Posterior cingulate gyrus (tissue), 11 donors: ENCODE data around the gene MAP9.
"Not testable (repeated sequence)": the region's sequence is repeated elsewhere in the genome, so short reads cannot be mapped to it uniquely, and the experiment has no call there.

Experiments used
- DNase-seq, 10 donors: peaks; one replicate each; pipeline versions ENCODE4 v3.0.0 to v3.0.0-alpha.2; 2020 to 2021; ENCODE audit warnings: mixed read lengths in 3 of 10
- intact Hi-C: fragments of 100-400 bp; cut with DNase I; formaldehyde crosslinking; loops from one replicate; pipeline ENCODE4 v1.15.1; 2023

Gene MAP9

GRCh38 chr4:155376387-155377268, at the start of gene MAP9:
MAP9 (minus strand) TSS chr4:155376965; CDS start chr4:155375850, 1,115 bp downstream.
- DNase-seq: peak; percentile 81 to 99 (median 92)
- intact Hi-C loops: no loop called here

DNA sequence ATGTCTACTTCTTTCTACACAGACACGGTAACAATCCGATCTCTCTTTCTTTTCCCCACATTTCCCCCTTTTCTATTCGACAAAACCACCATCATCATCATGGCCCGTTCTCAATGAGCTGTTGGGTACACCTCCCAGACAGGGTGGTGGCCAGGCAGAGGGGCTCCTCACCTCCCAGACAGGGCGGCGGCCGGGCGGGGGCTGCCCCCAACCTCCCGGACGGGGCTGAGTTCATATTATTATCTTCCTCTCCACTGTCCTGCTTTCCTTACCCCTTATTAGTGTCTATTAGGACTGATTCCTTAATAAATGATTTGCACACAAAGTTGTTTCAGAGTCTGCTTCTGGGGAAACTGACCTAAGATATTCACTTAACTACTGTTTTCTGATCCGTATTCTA, 48.0 kb upstream of the MAP9 start:
- intact Hi-C loops, DNase-seq: not testable (repeated sequence)

DNA sequence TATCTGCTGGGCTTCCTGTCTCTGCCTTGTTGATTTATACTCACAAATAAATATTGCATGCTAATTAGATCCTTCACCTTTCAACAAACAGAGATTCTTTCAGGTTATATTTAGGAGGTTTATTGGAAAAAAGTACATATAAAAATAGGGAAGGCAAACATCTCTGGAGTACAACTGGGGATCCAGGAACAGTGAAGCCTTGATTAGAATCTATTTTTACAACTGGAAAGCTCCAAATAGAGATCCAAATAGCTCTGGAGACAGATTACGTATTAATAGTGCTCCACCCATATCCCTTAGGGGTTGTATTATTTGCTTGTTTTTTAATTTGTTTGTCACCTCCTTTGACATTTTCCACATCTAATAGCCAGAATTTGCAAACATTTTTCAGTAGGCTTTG, 46.9 kb upstream of the MAP9 start:
- DNase-seq: no peak
- intact Hi-C loops: no loop called here

GRCh38 chr4:155419266-155419665, 42.5 kb upstream of the MAP9 start:
- intact Hi-C loops: loop anchor here (2.0 kb wide), 1 partner anchor 34 kb away; no protein-coding TSS in a partner anchor
- no peak for DNase-seq

DNA sequence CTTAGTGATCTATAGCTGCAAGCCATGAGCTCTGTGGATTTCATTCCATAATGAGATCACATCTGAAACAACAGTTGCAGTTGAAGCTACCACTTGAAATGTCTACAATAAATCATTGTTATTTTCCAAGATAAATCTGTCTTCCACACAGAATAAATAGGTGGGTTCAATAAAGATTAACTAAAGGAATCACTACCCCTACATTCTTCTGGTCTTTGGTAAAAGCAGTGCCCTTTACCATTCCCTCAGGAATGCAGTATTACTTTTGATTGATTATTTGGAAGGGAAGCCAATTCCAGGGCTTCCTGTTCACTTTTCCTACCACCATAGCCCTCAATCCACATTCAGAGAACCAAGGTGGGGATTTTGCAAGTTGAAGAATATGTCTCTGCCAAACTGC, 38.9 kb upstream of the MAP9 start:
- DNase-seq: no peak
- intact Hi-C loops: no loop called here

DNA sequence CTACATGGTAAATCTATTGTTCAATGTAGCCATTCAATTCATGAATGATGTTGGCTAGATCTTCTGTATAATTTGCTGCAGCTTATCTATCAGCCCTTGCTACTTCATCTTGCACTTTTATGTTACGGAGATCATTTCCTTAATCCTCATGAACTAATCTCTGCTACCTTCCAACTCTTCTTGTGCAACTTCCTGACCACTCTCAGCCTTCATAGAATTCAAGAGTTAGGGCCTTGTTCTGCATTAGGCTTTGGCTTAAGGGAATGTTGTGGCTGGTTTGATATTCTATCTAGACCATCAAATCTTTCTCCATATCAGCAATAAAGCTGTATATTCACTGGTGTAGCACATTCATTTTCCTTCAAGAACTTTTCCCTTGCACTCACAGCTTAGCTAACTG, 36.7 kb upstream of the MAP9 start:
- intact Hi-C loops: no loop called here
- no peak for DNase-seq

DNA sequence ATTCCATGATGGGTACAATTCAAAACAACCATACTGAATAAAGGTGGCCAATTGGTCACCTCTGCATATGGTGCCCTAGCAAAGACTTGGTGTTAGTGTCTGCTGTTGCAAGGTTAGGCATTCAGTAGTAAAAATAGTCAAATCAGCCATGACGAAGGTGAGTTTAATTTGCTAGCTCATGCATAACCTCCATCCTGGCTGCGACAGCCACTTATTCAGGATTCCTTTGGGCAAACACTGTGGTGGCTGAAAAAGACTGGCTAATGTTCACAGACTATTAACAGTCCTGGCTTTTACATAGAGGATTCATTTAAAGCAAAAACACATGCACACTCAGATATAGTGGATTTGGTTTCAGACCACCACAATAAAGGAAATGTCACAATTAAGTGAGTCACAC, 34.8 kb upstream of the MAP9 start:
- intact Hi-C loops: no loop called here
- DNase-seq: no peak

DNA sequence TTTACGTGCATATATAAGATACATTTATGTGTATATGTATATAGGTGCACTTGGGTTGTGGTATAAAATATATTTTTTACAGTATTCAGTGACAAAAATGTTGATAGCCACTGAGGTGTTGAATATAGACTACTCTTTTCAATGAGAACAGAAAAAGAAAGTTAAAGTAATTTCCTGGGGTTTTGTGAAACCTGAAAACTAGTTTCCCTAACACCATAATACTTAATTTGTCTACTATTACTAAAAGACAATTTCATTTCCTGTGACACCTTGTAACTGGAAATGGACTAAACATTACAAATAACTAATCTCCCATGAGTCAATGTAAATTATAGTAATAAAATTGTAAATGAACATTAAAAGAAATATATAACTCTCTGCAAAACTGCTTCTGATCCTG, 32.0 kb upstream of the MAP9 start:
- DNase-seq: no peak
- intact Hi-C loops: loop anchor here (10.0 kb wide), 1 partner anchor 546 kb away; the partner anchor contains the start of gene CTSO

GRCh38 chr4:155407480-155407879, 30.7 kb upstream of the MAP9 start:
- DNase-seq: no peak
- intact Hi-C loops: loop anchor here (10.0 kb wide), 1 partner anchor 547 kb away; the partner anchor contains the start of gene CTSO

DNA sequence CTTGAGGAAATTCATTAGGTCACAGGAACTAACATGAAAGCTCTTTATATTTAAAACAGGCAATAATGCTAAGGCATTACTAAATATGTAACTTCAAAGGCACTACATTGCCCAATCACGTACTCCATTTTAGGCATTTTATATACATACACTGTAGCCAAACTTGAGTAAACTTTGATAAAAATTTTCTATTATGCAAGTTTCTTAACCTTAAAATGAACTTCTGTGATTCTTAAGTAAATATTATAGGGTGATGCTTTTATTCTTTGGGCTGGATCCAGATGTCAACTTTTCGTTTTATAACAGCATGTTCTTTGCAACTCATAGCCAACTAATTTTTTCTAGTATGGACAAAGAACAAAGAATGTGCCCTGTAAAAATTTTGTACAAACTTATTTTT, 28.3 kb upstream of the MAP9 start:
- no peak for DNase-seq
- intact Hi-C loops: loop anchor here (10.0 kb wide), 1 partner anchor 550 kb away; the partner anchor contains the start of gene CTSO

DNA sequence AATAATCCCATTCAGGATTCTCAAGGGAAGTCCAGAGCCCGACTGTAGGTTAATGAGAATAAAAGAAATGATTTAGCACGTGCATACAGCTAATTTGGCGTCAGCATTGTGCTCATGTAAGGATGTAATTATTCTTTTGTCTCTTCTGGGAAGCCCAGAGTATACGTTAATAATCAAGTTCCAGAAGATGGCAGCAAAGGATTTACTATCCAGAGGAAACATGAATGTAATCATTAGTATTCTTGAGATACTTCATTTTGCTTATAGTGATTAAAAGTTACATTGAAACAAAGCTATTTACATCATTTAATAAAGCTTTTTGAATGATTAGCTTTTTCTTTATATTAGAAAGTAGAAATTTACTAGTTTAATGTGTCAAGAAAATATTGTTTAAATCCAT, 27.1 kb upstream of the MAP9 start:
- DNase-seq: no peak
- intact Hi-C loops: loop anchor here (10.0 kb wide), 1 partner anchor 551 kb away; the partner anchor contains the start of gene CTSO

DNA sequence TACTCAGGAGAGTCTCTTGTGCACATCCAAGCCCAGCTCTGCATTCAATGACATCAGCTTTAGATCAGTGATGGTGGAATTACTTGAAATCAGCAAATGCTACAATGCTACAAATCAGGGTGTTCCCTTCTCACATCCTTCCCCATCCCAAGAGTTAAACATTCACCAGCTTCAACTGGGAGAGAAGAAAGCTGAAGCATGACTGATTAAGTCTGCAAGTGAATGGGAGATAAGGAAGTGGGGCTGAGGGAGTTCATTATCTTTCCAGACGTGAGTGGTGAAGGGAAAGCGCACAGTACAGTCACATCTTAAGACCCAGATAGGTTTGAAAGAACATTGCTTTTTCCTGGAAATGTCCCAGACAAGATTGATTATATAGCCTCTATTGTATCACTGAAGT, 26.2 kb upstream of the MAP9 start:
- DNase-seq: no peak
- intact Hi-C loops: loop anchor here (10.0 kb wide), 1 partner anchor 552 kb away; the partner anchor contains the start of gene CTSO

DNA sequence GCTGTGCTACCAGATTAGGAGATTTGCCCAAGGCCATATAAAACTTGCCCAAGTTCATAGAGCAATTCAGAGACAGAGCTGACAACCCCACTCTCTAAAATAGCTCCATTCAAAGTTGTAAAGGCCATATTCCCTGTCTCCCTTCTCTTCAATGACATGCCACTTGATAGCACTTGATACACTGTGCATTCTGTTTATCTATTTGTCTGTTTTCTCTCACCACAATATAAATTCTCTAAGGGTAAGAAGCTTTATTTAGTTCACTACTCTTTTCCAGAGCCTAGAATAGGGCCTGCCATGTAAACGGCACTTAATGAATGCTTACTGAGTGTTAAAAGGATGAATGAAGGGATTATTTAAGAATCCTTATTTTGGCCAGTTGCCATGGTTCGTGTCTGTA, 24.1 kb upstream of the MAP9 start:
- no peak for DNase-seq
- intact Hi-C loops: loop anchor here (10.0 kb wide), 1 partner anchor 554 kb away; the partner anchor contains the start of gene CTSO

GRCh38 chr4:155399974-155400697, 23.4 kb upstream of the MAP9 start:
- no peak for DNase-seq
- intact Hi-C loops: loop anchor here (10.0 kb wide), 1 partner anchor 555 kb away; the partner anchor contains the start of gene CTSO

- DNase-seq: no peak
- intact Hi-C loops: no loop called here
These were observed 15.9 kb upstream of the MAP9 start for GRCh38 chr4:155392481-155393184.

DNA sequence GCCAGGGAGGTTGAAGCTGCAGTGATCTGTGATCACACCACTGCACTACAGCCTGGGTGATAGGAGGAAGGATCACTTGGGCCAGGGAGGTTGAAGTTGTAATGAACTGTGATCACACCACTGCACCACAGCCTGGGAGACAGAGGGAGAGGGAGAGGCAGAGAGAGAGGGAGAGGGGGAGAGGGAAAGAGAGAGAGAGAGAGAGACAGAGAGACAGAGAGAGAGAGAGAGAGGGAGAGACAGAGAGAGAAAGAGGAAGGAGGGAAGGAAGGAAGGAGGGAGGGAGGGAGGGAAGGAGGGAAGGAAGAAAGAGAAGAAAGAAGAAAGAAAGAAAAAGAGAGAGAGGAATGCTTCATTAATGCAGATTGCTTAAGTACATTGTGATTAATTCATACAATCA, 15.2 kb upstream of the MAP9 start:
- no peak for DNase-seq
- intact Hi-C loops: no loop called here

GRCh38 chr4:155388162-155388561, 11.4 kb upstream of the MAP9 start:
- intact Hi-C loops: no loop called here
- DNase-seq: peak in 1 of 10 donors; percentile 67

GRCh38 chr4:155383541-155383940, 6.8 kb upstream of the MAP9 start:
- intact Hi-C loops: no loop called here
- DNase-seq: peak in 1 of 10 donors; percentile 43

DNA sequence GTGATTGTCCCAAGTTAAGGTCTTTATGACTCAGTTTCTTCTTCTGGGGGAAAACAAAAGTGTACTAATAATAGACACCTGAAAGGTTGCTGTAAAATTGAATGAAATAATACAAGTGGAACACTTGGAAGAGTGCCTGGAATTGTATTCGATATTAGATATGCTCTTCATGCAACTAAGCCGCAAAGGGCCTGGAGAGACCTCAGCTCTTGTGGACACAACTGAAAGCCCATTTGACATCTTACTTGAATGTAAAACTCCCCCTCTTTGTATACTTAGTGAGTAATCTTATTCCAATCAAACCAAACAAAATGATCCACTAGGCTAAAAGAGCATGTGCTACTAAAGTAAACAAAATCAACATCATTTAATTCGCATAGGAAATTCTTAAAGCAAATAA, 511 bp upstream of the MAP9 start:
- DNase-seq: no peak
- intact Hi-C loops: no loop called here

DNA sequence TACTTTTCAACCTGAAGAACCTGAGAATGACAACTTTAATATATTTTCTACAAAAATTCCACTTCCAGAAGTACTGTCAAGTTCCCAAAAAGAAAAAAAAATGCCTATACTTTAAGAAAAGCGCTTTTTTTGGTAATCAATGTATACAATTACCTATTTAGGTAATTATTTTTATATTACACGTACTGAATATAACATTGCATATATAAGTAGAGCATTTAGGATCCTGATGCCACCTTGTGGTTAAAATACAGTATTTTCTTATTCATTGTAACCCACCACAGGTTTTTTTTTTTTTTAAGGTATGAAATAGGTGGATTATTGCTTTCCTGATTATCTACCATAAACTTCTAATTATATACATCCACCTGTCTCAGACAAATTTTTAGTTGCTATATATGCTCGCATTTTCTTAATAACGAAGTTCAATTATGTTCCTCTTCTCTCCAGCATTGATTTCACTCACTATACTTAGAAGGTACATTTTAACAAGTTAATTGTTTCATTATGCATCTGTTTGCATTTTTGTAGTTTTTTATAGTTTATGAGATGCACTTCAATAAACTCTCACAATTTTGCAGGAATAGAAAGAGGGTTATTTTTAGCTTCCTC, 5.2 kb downstream of the MAP9 start:
- intact Hi-C loops: loop anchor here (5.0 kb wide), 3 partner anchors 389 to 819 kb away; partner anchors contain the start of gene PLRG1
- no peak for DNase-seq
